HepG2 (cell line): ENCODE results near the gene FN1. TPM values are rescaled to one million over a fixed set of nuclear protein-coding genes. Genes with fewer than 3 reads are reported as not detected.

Source experiments
- ATF7 ChIP-seq, 2 experiments: fragments of 450-650 bp in 1 of 2; sonication (generic) in 1 of 2; formaldehyde crosslinking in 1 of 2; IDR thresholded peaks; 2 replicates each; pipeline versions ENCODE4 v1.4.0 to v1.6.1; 2016 to 2020; ENCODE audit warnings: antibody characterized with exemption in 1 of 2, mild to moderate bottlenecking in 1 of 2, missing genetic modification reagents in 1 of 2
- CBX1 ChIP-seq: IDR thresholded peaks from one replicate; pipeline ENCODE4 v1.6.1; 2016; ENCODE audit warnings: antibody characterized with exemption, low read depth
- HNF1B ChIP-seq: sonication (generic); formaldehyde crosslinking; IDR thresholded peaks from 2 replicates; pipeline ENCODE4 v1.5.1; 2020; ENCODE audit warnings: mild to moderate bottlenecking, moderate library complexity, missing genetic modification reagents
- HNRNPL ChIP-seq: fragments of 200-400 bp; formaldehyde crosslinking; IDR thresholded peaks from 2 replicates; pipeline ENCODE4 v1.6.1; 2017; ENCODE audit warnings: mild to moderate bottlenecking, low read depth, low read length
- HNRNPLL ChIP-seq: fragments of 200-400 bp; formaldehyde crosslinking; IDR thresholded peaks from 2 replicates; pipeline ENCODE4 v1.6.1; 2017; ENCODE audit warnings: mild to moderate bottlenecking, low read depth, low read length; ENCODE audit not compliant: poor library complexity, severe bottlenecking
- KLF16 ChIP-seq, 2 experiments: sonication (generic) in 1 of 2; formaldehyde crosslinking in 1 of 2; IDR thresholded peaks; 2 replicates each; pipeline versions ENCODE4 v1.6.1 to v1.8.0; 2016 to 2023; ENCODE audit warnings: missing genetic modification reagents in 2 of 2, missing compliant biosample characterization in 1 of 2
- NCOA2 ChIP-seq: sonication (generic); formaldehyde crosslinking; IDR thresholded peaks from 2 replicates; pipeline ENCODE4 v1.8.0; 2022; ENCODE audit warnings: inconsistent platforms
- PAF1 ChIP-seq: IDR thresholded peaks from 2 replicates; pipeline ENCODE4 v1.6.1; 2016; ENCODE audit warnings: missing genetic modification reagents, missing compliant biosample characterization
- RBFOX2 ChIP-seq: fragments of 200-400 bp; formaldehyde crosslinking; IDR thresholded peaks from 2 replicates; pipeline ENCODE4 v1.6.1; 2017; ENCODE audit warnings: low read depth, mild to moderate bottlenecking, low read length
- RBM22 ChIP-seq: fragments of 200-400 bp; formaldehyde crosslinking; optimal IDR thresholded peaks from 2 replicates; pipeline ENCODE3; 2017; ENCODE audit warnings: mild to moderate bottlenecking, low read length, moderate library complexity
- RELA ChIP-seq: sonication (generic); formaldehyde crosslinking; IDR thresholded peaks from 2 replicates; pipeline ENCODE4 v1.4.0; 2020; ENCODE audit warnings: missing genetic modification reagents
- SOX13 ChIP-seq, 3 experiments: fragments of 450-650 bp in 1 of 3; sonication (generic) in 1 of 3; formaldehyde crosslinking in 1 of 3; IDR thresholded peaks in 2 of 3; conservative IDR thresholded peaks in 1 of 3; 2 replicates each; pipeline versions ENCODE4 v1.5.0 to v1.6.1; 2016 to 2020; ENCODE audit warnings: antibody characterized with exemption in 1 of 3, mild to moderate bottlenecking in 1 of 3, missing compliant biosample characterization in 1 of 3, missing genetic modification reagents in 1 of 3, moderate library complexity in 1 of 3
- TCF12 ChIP-seq, 2 experiments: fragments of 450-650 bp in 1 of 2; sonication (generic) in 1 of 2; formaldehyde crosslinking in 1 of 2; IDR thresholded peaks; 2 replicates each; pipeline versions ENCODE4 v1.6.1 to v1.8.0; 2017 to 2022; ENCODE audit warnings: antibody characterized with exemption in 1 of 2, mild to moderate bottlenecking in 1 of 2, missing genetic modification reagents in 1 of 2, moderate library complexity in 1 of 2
- TFE3 ChIP-seq: IDR thresholded peaks from 2 replicates; pipeline ENCODE4 v1.6.1; 2016
- ZBTB43 ChIP-seq: sonication (generic); formaldehyde crosslinking; conservative IDR thresholded peaks from 2 replicates; pipeline ENCODE4 v1.4.0; 2020; ENCODE audit warnings: missing genetic modification reagents
- ZNF562 ChIP-seq: sonication (generic); formaldehyde crosslinking; IDR thresholded peaks from 2 replicates; pipeline ENCODE4 v1.8.0; 2022; ENCODE audit warnings: missing genetic modification reagents, borderline replicate concordance
- ZNF619 ChIP-seq: sonication (generic); formaldehyde crosslinking; IDR thresholded peaks from 2 replicates; pipeline ENCODE4 v1.4.0; 2020; ENCODE audit warnings: mild to moderate bottlenecking, missing genetic modification reagents
- ZNF644 ChIP-seq: IDR thresholded peaks from 2 replicates; pipeline ENCODE4 v1.6.1; 2016; ENCODE audit warnings: low read depth
- ZSCAN21 ChIP-seq: sonication (generic); formaldehyde crosslinking; IDR thresholded peaks from 2 replicates; pipeline ENCODE4 v1.8.0; 2022; ENCODE audit warnings: mild to moderate bottlenecking, missing genetic modification reagents, moderate library complexity, borderline replicate concordance
- polyA plus RNA-seq, 8 experiments: library from polyadenylated mRNA; depleted of rRNA in 3 of 8; stranded (reverse) in 7 of 8; unstranded in 1 of 8; fragments of >200 nt; fragmentation: Illumina TruSeq in 4 of 8; extraction: Trizol in 4 of 8; gene quantifications; 2 replicates each; pipeline versions ENCODE4 v1.2.1 to v1.2.3, GENCODE V29; 2011 to 2016; ENCODE audit warnings: low read depth in 4 of 8, missing spikeins in 1 of 8, mixed read lengths in 1 of 8; ENCODE audit not compliant: insufficient read depth in 1 of 8
- total RNA-seq, 5 experiments: library from RNA; depleted of rRNA; stranded (reverse); fragments of >200 nt; fragmentation: Illumina TruSeq; extraction: Trizol; gene quantifications; 2 replicates each; pipeline ENCODE4 v1.2.3, GENCODE V29; 2016; ENCODE audit warnings: low read depth in 1 of 5

The FN1 gene
- total and polyA plus RNA-seq, 2 of the 13 experiments (the other 11 are each of a cell fraction or from before 2014, with no cell fraction given): 1,847 to 6,471 TPM

GRCh38 chr2:215434447-215435279 lies 1.2 kb downstream of the FN1 start (continued):
- TF ChIP-seq HNF1B (CRISPR knock-in tag): no peak
- TF ChIP-seq TCF12 (IDR thresholded peaks at IDR 0.05): no peak
- TF ChIP-seq TCF12 (CRISPR knock-in tag; IDR thresholded peaks at IDR 0.05): no peak
- no peak for TF ChIP-seq ZNF619
- TF ChIP-seq PAF1: peak; percentile 63; the same call in 1 of the 2 replicates
- TF ChIP-seq ZBTB43: 0 out of 2 replicates have a peak, but pooled peaks have one; percentile 15
- no peak for TF ChIP-seq CBX1
- TF ChIP-seq KLF16 (CRISPR knock-in tag; IDR thresholded peaks at IDR 0.05): peak in 1 of 2 experiments; percentile 17; a peak in 1 of 4 replicates
- no peak for TF ChIP-seq SOX13 (IDR thresholded peaks at IDR 0.05)
- TF ChIP-seq SOX13 (CRISPR knock-in tag; conservative IDR thresholded peaks at IDR 0.05 in 1 of 2, IDR thresholded peaks at IDR 0.05 in 1 of 2): no peak; a peak in 1 of 4 replicates
- no peak for TF ChIP-seq NCOA2 (CRISPR knock-in tag)
- TF ChIP-seq HNRNPLL: no peak
- peak; percentile 90 for TF ChIP-seq RBFOX2
- TF ChIP-seq RELA: no peak
- no peak for TF ChIP-seq ZNF562 (CRISPR knock-in tag)
- peak; percentile 84 for TF ChIP-seq ATF7 (IDR thresholded peaks at IDR 0.05)
- TF ChIP-seq ATF7 (CRISPR knock-in tag; IDR thresholded peaks at IDR 0.05): no peak
- no peak for TF ChIP-seq ZNF644 (CRISPR knock-in tag)
- no peak for TF ChIP-seq ZSCAN21 (CRISPR knock-in tag)
- no peak for TF ChIP-seq TFE3
- TF ChIP-seq RBM22: peak; percentile 61
- TF ChIP-seq HNRNPL: peak; percentile 12; the same call in 1 of the 2 replicates
